Activated B cell treated with CpG ODN at 0.5 μM for 24 hours (primary cell): ENCODE measurements around the gene RGS8. TPM values are rescaled to one million over a fixed set of nuclear protein-coding genes. Genes with fewer than 3 reads are reported as not detected.

Experiments used
- ATAC-seq: fragments of 200-7000 bp; cut with Tn5 transposase; one replicate; pipeline ENCODE4 v1.10.0; 2021; ENCODE audit warnings: low read depth, mild to moderate bottlenecking, moderate library complexity
- CTCF ChIA-PET: fragments of 350-600 bp; sonication (Branson Sonifier 250); formaldehyde crosslinking; loops from one replicate; lab custom pipeline; 2021; ENCODE audit warnings: antibody characterized with exemption; lab: Charles Lee
- POLR2A ChIA-PET: fragments of 350-600 bp; sonication (Branson Sonifier 250); formaldehyde crosslinking; loops from one replicate; lab custom pipeline; 2021; ENCODE audit warnings: antibody characterized with exemption; lab: Charles Lee
- DNase-seq: peaks from one replicate; pipeline ENCODE4 v3.0.0; 2022
- H3K27ac Mint-ChIP-seq: one replicate; pipeline ENCODE4 v1.8.0; 2020; ENCODE audit warnings: mixed read lengths
- H3K27me3 Mint-ChIP-seq: one replicate; pipeline ENCODE4 v1.8.0; 2021; ENCODE audit warnings: mixed read lengths
- H3K36me3 Mint-ChIP-seq: one replicate; pipeline ENCODE4 v1.8.0; 2021; ENCODE audit warnings: low read depth, mixed read lengths
- H3K4me1 Mint-ChIP-seq: one replicate; pipeline ENCODE4 v1.8.0; 2021; ENCODE audit warnings: mixed read lengths
- H3K4me3 Mint-ChIP-seq: one replicate; pipeline ENCODE4 v1.8.0; 2020; ENCODE audit warnings: mild to moderate bottlenecking, mixed read lengths
- H3K9me3 Mint-ChIP-seq: one replicate; pipeline ENCODE4 v1.8.0; 2020; ENCODE audit warnings: mixed read lengths
- intact Hi-C: fragments of 100-400 bp; cut with micrococcal nuclease; formaldehyde crosslinking; loops from one replicate; pipeline ENCODE4 v1.15.1; 2024
- total RNA-seq: library from RNA; stranded (reverse); gene quantifications from 2 replicates; pipeline ENCODE4 v1.2.3, GENCODE V29; 2022
- TF ChIP-seq, protein P1 (sequence below): fragments of 200-600 bp; IDR thresholded peaks from one replicate; pipeline ENCODE4 v1.8.0; 2022; ENCODE audit warnings: antibody characterized with exemption, mild to moderate bottlenecking

RGS8 gene
- total RNA-seq, 1 donor from 2014 or later, result not detected

DNA sequence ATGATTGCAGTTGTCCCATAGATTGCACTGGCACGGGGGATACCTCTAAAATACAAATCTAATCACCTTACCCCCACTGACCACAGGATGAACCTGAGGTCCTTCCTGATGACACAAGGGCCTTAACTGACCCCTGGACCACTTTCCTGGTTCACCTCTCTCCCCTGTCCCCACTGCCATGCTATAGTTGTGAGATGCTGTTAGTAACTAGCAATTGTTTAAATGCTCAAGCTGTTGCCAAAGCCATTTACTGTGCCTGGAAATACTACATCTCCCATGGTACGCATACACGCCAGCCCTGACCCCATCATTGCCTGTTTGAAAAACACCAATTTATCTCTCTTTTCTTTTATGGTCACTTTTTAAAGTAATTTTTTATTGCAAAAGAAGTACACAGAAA, 29.1 kb upstream of the RGS8 start:
- CTCF ChIA-PET, result no interaction called here

DNA sequence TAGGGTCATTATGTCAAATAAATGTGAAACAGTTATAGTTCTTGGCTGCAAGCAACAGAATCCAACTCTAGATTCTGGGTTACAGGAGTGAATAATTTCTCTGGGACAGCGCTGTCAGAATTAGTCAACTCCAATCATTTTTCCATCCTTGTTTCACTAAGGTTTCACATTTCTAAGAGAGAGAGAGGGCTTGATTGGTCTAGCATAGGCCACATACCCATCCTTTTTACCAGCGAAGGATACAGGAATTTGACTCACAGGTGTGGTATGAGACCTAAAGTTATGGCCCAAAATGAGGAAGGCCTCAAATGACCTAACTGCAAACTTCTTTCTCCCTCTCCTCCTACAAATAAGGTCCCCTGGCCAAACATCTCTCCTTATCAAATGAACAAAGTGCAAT, 25.5 kb upstream of the RGS8 start:
- ChIA-PET CTCF (no interaction called here), POLR2A (no interaction called here)
- Mint-ChIP-seq H3K27me3 (no peaks in the 10 kb centered on the region), H3K27ac (no peak overlapping the region), H3K4me1 (no peaks in the 10 kb centered on the region), H3K36me3 (no peaks in the 10 kb centered on the region), H3K9me3 (no peaks in the 10 kb centered on the region), H3K4me3 (no peak overlapping the region)
- ATAC-seq (no peak), DNase-seq (no peak)
- intact Hi-C loops, result no loop called here
- TF ChIP-seq, protein P1, sequence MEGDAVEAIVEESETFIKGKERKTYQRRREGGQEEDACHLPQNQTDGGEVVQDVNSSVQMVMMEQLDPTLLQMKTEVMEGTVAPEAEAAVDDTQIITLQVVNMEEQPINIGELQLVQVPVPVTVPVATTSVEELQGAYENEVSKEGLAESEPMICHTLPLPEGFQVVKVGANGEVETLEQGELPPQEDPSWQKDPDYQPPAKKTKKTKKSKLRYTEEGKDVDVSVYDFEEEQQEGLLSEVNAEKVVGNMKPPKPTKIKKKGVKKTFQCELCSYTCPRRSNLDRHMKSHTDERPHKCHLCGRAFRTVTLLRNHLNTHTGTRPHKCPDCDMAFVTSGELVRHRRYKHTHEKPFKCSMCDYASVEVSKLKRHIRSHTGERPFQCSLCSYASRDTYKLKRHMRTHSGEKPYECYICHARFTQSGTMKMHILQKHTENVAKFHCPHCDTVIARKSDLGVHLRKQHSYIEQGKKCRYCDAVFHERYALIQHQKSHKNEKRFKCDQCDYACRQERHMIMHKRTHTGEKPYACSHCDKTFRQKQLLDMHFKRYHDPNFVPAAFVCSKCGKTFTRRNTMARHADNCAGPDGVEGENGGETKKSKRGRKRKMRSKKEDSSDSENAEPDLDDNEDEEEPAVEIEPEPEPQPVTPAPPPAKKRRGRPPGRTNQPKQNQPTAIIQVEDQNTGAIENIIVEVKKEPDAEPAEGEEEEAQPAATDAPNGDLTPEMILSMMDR, result no peak

More for the DNA sequence above, 29.1 kb upstream of the RGS8 start:
- POLR2A ChIA-PET, result interaction anchor here (0.5 kb wide), 1 partner anchor 64 kb away, joined by 5 read pairs; no protein-coding TSS in a partner anchor
- H3K4me3 Mint-ChIP-seq, result no peak overlapping the region
- TF ChIP-seq, protein P1, result no peak
- ATAC-seq (no peak), DNase-seq (no peak)
- intact Hi-C loops, result no loop called here
- no peaks in the 10 kb centered on the region for H3K36me3 Mint-ChIP-seq
- no peak overlapping the region for H3K27ac Mint-ChIP-seq
- H3K4me1 Mint-ChIP-seq, result peaks cover 19% of the 10 kb centered on the region
- no peaks in the 10 kb centered on the region for H3K9me3 Mint-ChIP-seq
- H3K27me3 Mint-ChIP-seq, result no peaks in the 10 kb centered on the region

GRCh38 chr1:182709225-182709764, 24.9 kb upstream of the RGS8 start:
- Mint-ChIP-seq H3K27me3 (no peaks in the 10 kb centered on the region), H3K36me3 (no peaks in the 10 kb centered on the region), H3K9me3 (no peaks in the 10 kb centered on the region), H3K4me3 (no peak overlapping the region), H3K4me1 (no peaks in the 10 kb centered on the region), H3K27ac (no peak overlapping the region)
- ChIA-PET CTCF (no interaction called here), POLR2A (no interaction called here)
- intact Hi-C loops, result no loop called here
- no peak for ATAC-seq
- no peak for DNase-seq
- TF ChIP-seq, protein P1, result no peak

DNA sequence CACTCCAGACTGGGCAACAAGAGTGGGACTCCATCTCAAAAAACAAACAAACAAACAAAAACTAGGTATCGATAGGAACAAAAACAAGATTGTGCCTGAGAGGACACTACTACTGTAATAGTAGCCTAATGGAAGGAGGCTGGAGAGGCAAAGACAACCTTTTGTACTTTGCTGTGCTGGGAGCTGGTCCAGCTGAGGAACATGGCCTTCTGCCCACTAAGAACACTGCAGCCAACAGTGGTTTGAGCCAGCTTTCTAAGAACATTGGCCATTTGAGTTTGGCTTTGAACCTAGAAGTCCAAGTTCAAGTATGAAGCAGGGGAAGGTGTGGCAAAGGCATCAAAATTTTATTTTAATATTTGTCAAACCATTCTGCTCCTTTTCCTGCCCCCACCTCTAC, 22.7 kb upstream of the RGS8 start:
- POLR2A ChIA-PET, result no interaction called here
- CTCF ChIA-PET, result no interaction called here
- Mint-ChIP-seq H3K27me3 (no peaks in the 10 kb centered on the region), H3K4me1 (no peaks in the 10 kb centered on the region), H3K27ac (no peak overlapping the region), H3K36me3 (no peaks in the 10 kb centered on the region), H3K9me3 (no peaks in the 10 kb centered on the region), H3K4me3 (no peak overlapping the region)
- intact Hi-C loops, result no loop called here
- DNase-seq (no peak), ATAC-seq (no peak)
- TF ChIP-seq, protein P1, result no peak

DNA sequence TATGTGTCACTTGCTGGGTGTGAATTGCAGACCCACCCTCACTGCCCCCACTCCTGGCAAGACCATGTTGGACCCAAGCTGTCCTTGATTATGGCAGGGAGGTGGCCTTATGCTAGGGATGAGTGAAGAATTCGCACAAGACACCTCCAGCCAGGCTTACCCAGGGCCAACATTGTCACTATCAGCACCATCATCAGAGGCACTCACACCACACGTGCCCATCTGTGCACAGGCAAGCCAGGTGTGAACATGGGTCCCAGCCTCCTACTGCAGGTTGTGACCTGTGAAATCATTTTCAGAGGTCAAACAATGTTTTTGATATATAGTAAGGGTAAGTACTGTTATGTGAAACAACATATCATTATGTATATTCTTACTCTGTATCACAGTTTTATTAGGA, 20.3 kb upstream of the RGS8 start:
- no peak for ATAC-seq
- intact Hi-C loops, result no loop called here

More for the DNA sequence above, 20.3 kb upstream of the RGS8 start:
- POLR2A ChIA-PET, result no interaction called here
- Mint-ChIP-seq H3K4me3 (no peak overlapping the region), H3K27ac (no peak overlapping the region), H3K27me3 (peaks cover 3% of the 10 kb centered on the region), H3K36me3 (no peaks in the 10 kb centered on the region), H3K4me1 (no peaks in the 10 kb centered on the region), H3K9me3 (no peaks in the 10 kb centered on the region)
- DNase-seq, result no peak
- CTCF ChIA-PET, result no interaction called here
- TF ChIP-seq, protein P1, result no peak
